ENCODE results near the gene ACAP2.

DNA sequence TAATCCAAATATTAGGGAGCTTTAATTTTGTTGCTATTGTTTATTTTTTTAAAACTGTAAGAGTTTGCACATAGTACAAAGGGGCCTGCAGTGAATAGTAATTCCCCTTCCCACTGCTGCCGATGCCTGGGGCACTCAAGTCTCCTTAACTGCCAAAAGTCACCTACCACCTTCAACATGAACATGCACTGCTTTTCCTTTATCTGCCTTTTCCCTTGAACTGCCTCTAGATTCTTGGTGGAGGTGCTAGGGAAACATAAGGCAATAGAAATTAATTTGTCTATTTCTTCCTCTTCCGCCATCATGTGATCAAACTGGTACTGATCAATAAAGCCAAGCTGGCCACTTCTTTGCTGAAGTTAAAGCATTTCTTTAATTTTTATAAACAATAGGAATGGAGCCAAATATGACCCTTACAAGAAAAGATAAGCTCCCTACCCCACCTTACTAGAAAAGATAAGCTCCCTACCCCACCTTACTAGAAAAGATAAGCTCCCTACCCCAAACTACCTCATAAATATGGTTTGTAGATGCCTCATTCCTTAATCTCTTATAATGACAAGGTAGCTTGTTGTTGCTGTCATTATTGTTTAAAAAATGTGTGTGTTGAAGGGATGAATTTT is 17.4 kb upstream of the ACAP2 start:
- no peak for TF ChIP-seq POLR2A (IDR thresholded peaks at IDR 0.05)
- TF ChIP-seq, protein P1, sequence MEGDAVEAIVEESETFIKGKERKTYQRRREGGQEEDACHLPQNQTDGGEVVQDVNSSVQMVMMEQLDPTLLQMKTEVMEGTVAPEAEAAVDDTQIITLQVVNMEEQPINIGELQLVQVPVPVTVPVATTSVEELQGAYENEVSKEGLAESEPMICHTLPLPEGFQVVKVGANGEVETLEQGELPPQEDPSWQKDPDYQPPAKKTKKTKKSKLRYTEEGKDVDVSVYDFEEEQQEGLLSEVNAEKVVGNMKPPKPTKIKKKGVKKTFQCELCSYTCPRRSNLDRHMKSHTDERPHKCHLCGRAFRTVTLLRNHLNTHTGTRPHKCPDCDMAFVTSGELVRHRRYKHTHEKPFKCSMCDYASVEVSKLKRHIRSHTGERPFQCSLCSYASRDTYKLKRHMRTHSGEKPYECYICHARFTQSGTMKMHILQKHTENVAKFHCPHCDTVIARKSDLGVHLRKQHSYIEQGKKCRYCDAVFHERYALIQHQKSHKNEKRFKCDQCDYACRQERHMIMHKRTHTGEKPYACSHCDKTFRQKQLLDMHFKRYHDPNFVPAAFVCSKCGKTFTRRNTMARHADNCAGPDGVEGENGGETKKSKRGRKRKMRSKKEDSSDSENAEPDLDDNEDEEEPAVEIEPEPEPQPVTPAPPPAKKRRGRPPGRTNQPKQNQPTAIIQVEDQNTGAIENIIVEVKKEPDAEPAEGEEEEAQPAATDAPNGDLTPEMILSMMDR (IDR thresholded peaks at IDR 0.05 in 4 of 5, conservative IDR thresholded peaks at IDR 0.05 in 1 of 5), result no peak
